K562 (cell line): ENCODE measurements around the gene SALL2. TPM values are rescaled to one million over a fixed set of nuclear protein-coding genes. Genes with fewer than 3 reads are reported as not detected.

Source experiments
- CTBP1 ChIP-seq: fragments of 450-650 bp; IDR thresholded peaks from 2 replicates; pipeline ENCODE4 v1.6.1; 2016; ENCODE audit warnings: borderline replicate concordance
- DIDO1 ChIP-seq: fragments of 450-650 bp; IDR thresholded peaks from 2 replicates; pipeline ENCODE4 v1.6.1; 2016; ENCODE audit warnings: low read depth, missing biosample characterization, missing genetic modification characterization
- E4F1 ChIP-seq: fragments of 250-450 bp; sonication (Bioruptor Pico); IDR thresholded peaks from 2 replicates; pipeline ENCODE4 v1.5.0; 2021; ENCODE audit warnings: mild to moderate bottlenecking, borderline replicate concordance
- FOXK1 ChIP-seq: sonication (generic); formaldehyde crosslinking; IDR thresholded peaks from 2 replicates; pipeline ENCODE4 v1.8.0; 2022; ENCODE audit warnings: missing genetic modification reagents, mild to moderate bottlenecking, borderline replicate concordance
- HMBOX1 ChIP-seq: sonication (generic); IDR thresholded peaks from 2 replicates; pipeline ENCODE4 v1.6.1; 2016
- HNRNPL ChIP-seq: fragments of 200-400 bp; formaldehyde crosslinking; IDR thresholded peaks from 2 replicates; pipeline ENCODE4 v1.6.1; 2017; ENCODE audit warnings: low read depth, mild to moderate bottlenecking, low read length
- NR4A1 ChIP-seq, 2 experiments: fragments of 250-450 bp in 1 of 2; fragments of 450-650 bp in 1 of 2; sonication (Bioruptor Pico) in 1 of 2; IDR thresholded peaks; 2 replicates each; pipeline versions ENCODE4 v1.4.0 to v1.6.1; 2016 to 2020; ENCODE audit warnings: mild to moderate bottlenecking in 2 of 2, missing compliant biosample characterization in 1 of 2, missing genetic modification characterization in 1 of 2, moderate library complexity in 1 of 2
- PHF21A ChIP-seq: fragments of 450-650 bp; IDR thresholded peaks from 2 replicates; pipeline ENCODE4 v1.6.1; 2017; ENCODE audit warnings: low read depth, borderline replicate concordance
- SREBF2 ChIP-seq: sonication (generic); formaldehyde crosslinking; IDR thresholded peaks from 2 replicates; pipeline ENCODE4 v1.4.0; 2020; ENCODE audit warnings: mild to moderate bottlenecking, missing genetic modification reagents
- WHSC1 ChIP-seq: IDR thresholded peaks from one replicate; pipeline ENCODE4 v1.6.1; 2012; ENCODE audit warnings: low read length, control low read depth, inconsistent platforms
- ZBTB1 ChIP-seq: sonication (generic); formaldehyde crosslinking; IDR thresholded peaks from 2 replicates; pipeline ENCODE4 v1.8.1; 2023; ENCODE audit warnings: missing genetic modification reagents, low read depth, mild to moderate bottlenecking, borderline replicate concordance
- ZBTB8A ChIP-seq: fragments of 450-650 bp; IDR thresholded peaks from 2 replicates; pipeline ENCODE4 v1.6.1; 2018; ENCODE audit warnings: mild to moderate bottlenecking, moderate library complexity; ENCODE audit not compliant: partially characterized antibody
- ZKSCAN3 ChIP-seq: fragments of 250-450 bp; sonication (Bioruptor Pico); IDR thresholded peaks from 2 replicates; pipeline ENCODE4 v1.4.0; 2020
- ZNF431 ChIP-seq: sonication (generic); formaldehyde crosslinking; IDR thresholded peaks from 2 replicates; pipeline ENCODE4 v1.8.0; 2022; ENCODE audit warnings: mild to moderate bottlenecking, missing genetic modification reagents
- polyA plus RNA-seq, 8 experiments: library from polyadenylated mRNA; depleted of rRNA in 4 of 8; stranded (reverse) in 5 of 8; unstranded in 3 of 8; fragments of >200 nt; fragmentation: Nextera tagmentation in 2 of 8; fragmentation: Illumina TruSeq in 1 of 8; extraction: Ambion mirVana in 2 of 8; extraction: Trizol in 1 of 8; gene quantifications; 2 replicates each; pipeline versions ENCODE4 v1.2.1 to v1.2.3, GENCODE V29; 2011 to 2014; ENCODE audit warnings: inconsistent platforms in 1 of 8, missing spikeins in 1 of 8
- total RNA-seq, 7 experiments: library from RNA; depleted of rRNA in 6 of 7; stranded (reverse); fragments of >200 nt in 6 of 7; fragmentation: Illumina TruSeq in 2 of 7; extraction: Trizol in 2 of 7; gene quantifications; 2 replicates each; pipeline versions ENCODE4 v1.2.1 to v1.2.3, GENCODE V29; 2011 to 2021; ENCODE audit warnings: low replicate concordance in 1 of 7
- TF ChIP-seq, protein P1 (sequence below): IDR thresholded peaks from 2 replicates; pipeline ENCODE4 v1.6.1; 2012; ENCODE audit warnings: low read depth, low read length, improper control_type of control experiment, borderline replicate concordance

SALL2 gene
- total and polyA plus RNA-seq, 9 of the 15 experiments (the other 6 are each of a cell fraction or from before 2014, with no cell fraction given): 6.6 to 30.4 (median 12.9) TPM

DNA sequence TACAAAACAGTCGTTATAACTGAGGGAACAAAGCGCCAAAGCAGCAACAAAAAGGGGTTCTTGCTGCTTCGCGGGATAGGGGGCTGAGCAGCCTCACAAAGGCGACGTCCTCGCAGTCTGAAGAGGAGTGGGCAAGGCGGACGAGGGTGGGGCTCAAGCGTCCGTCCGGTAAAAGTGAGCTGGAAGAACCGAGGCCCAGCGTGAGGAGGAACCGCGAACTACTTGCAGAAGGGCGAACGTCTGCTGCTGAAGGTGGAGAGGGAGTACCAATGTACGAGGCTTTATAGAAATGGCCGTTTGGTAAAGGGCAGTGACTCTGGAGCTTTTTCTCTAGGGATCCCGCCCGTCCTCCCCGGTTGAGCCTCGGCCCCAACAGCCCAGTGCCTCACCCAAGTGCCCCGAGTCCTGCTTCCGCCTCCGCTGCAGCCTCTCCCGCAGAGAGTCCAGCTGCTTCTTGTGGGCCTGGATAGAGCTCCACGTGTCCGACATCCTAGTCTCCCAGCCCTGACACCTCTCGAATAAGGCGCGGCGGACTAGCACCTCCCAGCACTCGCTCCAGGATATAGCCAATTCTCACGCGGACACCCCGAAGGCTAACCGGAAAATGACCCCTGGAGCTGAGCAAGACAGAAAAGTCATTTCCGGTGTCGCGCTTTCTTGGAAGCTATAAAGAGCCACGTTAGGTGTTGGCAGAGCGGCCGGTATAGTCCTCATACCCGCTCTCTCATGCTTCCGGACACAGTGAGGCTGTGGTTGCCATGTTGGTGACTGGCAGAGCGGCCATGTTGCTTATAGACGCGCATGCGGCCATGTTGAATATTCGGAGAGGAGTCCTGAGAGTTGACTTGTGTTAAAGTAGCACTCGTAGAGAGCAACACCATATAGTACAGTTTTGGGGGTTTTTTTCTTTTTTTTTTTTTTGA is 15.2 kb downstream of the SALL2 start, which contains the start of gene METTL3 (continued):
- no peak for TF ChIP-seq NR4A1 (CRISPR knock-in tag; IDR thresholded peaks at IDR 0.05)
- TF ChIP-seq NR4A1 (tag; IDR thresholded peaks at IDR 0.05): no peak
- no peak for TF ChIP-seq ZBTB8A
- no peak for TF ChIP-seq ZKSCAN3 (CRISPR knock-in tag)
- TF ChIP-seq ZBTB1: 0 out of 2 replicates have a peak, but pooled peaks have one; percentile 17
- TF ChIP-seq E4F1 (CRISPR knock-in tag): peak; percentile 93
- TF ChIP-seq HMBOX1: no peak
- TF ChIP-seq CTBP1: no peak
- TF ChIP-seq ZNF431 (CRISPR knock-in tag): 0 out of 2 replicates have a peak, but pooled peaks have one; percentile 49
- no peak for TF ChIP-seq PHF21A
- no peak for TF ChIP-seq SREBF2 (CRISPR knock-in tag)
- TF ChIP-seq DIDO1: peak; percentile 75
- TF ChIP-seq, protein P1, sequence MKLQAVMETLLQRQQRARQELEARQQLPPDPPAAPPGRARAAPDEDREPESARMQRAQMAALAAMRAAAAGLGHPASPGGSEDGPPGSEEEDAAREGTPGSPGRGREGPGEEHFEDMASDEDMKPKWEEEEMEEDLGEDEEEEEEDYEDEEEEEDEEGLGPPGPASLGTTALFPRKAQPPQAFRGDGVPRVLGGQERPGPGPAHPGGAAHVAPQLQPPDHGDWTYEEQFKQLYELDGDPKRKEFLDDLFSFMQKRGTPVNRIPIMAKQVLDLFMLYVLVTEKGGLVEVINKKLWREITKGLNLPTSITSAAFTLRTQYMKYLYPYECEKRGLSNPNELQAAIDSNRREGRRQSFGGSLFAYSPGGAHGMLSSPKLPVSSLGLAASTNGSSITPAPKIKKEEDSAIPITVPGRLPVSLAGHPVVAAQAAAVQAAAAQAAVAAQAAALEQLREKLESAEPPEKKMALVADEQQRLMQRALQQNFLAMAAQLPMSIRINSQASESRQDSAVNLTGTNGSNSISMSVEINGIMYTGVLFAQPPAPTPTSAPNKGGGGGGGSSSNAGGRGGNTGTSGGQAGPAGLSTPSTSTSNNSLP: no peak
- no peak for TF ChIP-seq HNRNPL
- no peak for TF ChIP-seq FOXK1 (CRISPR knock-in tag)
- TF ChIP-seq WHSC1: no peak
